Natural killer cell (primary cell): Measurements from ENCODE around the gene SLC9A1. TPM values are rescaled to one million over a fixed set of nuclear protein-coding genes. Genes with fewer than 3 reads are reported as not detected.
A peak's percentile ranks its signal among the peaks of the same experiment; 100 is the strongest.

Experiments
- ATAC-seq, 3 donors: fragments of 150-1000 bp in 2 of 3; fragments of 200-7000 bp in 1 of 3; cut with Tn5 transposase; 1 replicate in 1 of 3; 2 replicates in 2 of 3; pipeline ENCODE4 v1.10.0; 2021; ENCODE audit warnings: mild to moderate bottlenecking in 2 of 3, moderate library complexity in 2 of 3
- DNase-seq, 2 donors: peaks; one replicate each; pipeline versions ENCODE4 v3.0.0 to v3.0.0-alpha.2; 2013 to 2021; ENCODE audit warnings: mixed read lengths in 1 of 2
- H3K27ac ChIP-seq: one replicate; pipeline ENCODE4 v1.5.1; 2013; ENCODE audit warnings: mild to moderate bottlenecking, low read length
- H3K27me3 ChIP-seq: one replicate; pipeline ENCODE4 v1.6.1; 2013; ENCODE audit warnings: low read length; ENCODE audit not compliant: control insufficient read depth, insufficient read depth
- H3K36me3 ChIP-seq: one replicate; pipeline ENCODE4 v1.6.1; 2013; ENCODE audit warnings: low read length; ENCODE audit not compliant: control insufficient read depth, insufficient read depth
- H3K4me1 ChIP-seq: one replicate; pipeline ENCODE4 v1.6.1; 2013; ENCODE audit warnings: low read length; ENCODE audit not compliant: control insufficient read depth, insufficient read depth
- H3K4me3 ChIP-seq: one replicate; pipeline ENCODE4 v1.5.1; 2013; ENCODE audit warnings: low read length
- H3K9me3 ChIP-seq: one replicate; pipeline ENCODE4 v1.6.1; 2013; ENCODE audit warnings: low read length; ENCODE audit not compliant: control insufficient read depth, insufficient read depth
- H3K27ac Mint-ChIP-seq, 2 donors: one replicate each; pipeline ENCODE4 v1.8.0; 2022; ENCODE audit warnings: mild to moderate bottlenecking in 2 of 2, mixed read lengths in 2 of 2, moderate library complexity in 1 of 2
- H3K27me3 Mint-ChIP-seq, 2 donors: one replicate each; pipeline ENCODE4 v1.8.0; 2022; ENCODE audit warnings: low read depth in 2 of 2, mixed read lengths in 2 of 2
- H3K36me3 Mint-ChIP-seq: one replicate; pipeline ENCODE4 v1.8.0; 2022; ENCODE audit warnings: mixed read lengths
- H3K4me1 Mint-ChIP-seq, 2 donors: one replicate each; pipeline ENCODE4 v1.8.0; 2022; ENCODE audit warnings: mixed read lengths in 2 of 2
- H3K4me3 Mint-ChIP-seq: one replicate; pipeline ENCODE4 v1.8.0; 2022; ENCODE audit warnings: mild to moderate bottlenecking, moderate library complexity, mixed read lengths
- H3K9me3 Mint-ChIP-seq, 2 donors: one replicate each; pipeline ENCODE4 v1.8.0; 2022; ENCODE audit warnings: mixed read lengths in 2 of 2
- WGBS: methylation state at CpG from one replicate; pipeline ENCODE4 v1.1.7; 2013; ENCODE audit warnings: missing lambda C conversion rate; ENCODE audit not compliant: insufficient coverage; 5-methylcytosine and 5-hydroxymethylcytosine counted together
- intact Hi-C: fragments of 100-400 bp; cut with micrococcal nuclease; formaldehyde crosslinking; loops from one replicate; pipeline ENCODE4 v1.14.2; 2022
- total RNA-seq, 4 donors: library from RNA; stranded (reverse); fragments of 120-200 nt in 1 of 4; gene quantifications; one replicate each; pipeline versions ENCODE4 v1.2.3 to v1.2.4, GENCODE V29; 2013 to 2022
- TF ChIP-seq, protein P1 (sequence below): fragments of 200-600 bp; IDR thresholded peaks from one replicate; pipeline ENCODE4 v1.8.0; 2022; ENCODE audit warnings: antibody characterized with exemption

The SLC9A1 gene
- total RNA-seq, 3 donors from 2014 or later (not counting 1 experiment from before 2014, with no cell fraction given), result 26.5 to 37.4 (median 29.4) TPM

GRCh38 chr1:27153549-27153886 is 1.4 kb downstream of the SLC9A1 start:
- H3K4me1 Mint-ChIP-seq, result peaks cover 55 to 64% of the 10 kb centered on the region in 2 donors
- TF ChIP-seq, protein P1, sequence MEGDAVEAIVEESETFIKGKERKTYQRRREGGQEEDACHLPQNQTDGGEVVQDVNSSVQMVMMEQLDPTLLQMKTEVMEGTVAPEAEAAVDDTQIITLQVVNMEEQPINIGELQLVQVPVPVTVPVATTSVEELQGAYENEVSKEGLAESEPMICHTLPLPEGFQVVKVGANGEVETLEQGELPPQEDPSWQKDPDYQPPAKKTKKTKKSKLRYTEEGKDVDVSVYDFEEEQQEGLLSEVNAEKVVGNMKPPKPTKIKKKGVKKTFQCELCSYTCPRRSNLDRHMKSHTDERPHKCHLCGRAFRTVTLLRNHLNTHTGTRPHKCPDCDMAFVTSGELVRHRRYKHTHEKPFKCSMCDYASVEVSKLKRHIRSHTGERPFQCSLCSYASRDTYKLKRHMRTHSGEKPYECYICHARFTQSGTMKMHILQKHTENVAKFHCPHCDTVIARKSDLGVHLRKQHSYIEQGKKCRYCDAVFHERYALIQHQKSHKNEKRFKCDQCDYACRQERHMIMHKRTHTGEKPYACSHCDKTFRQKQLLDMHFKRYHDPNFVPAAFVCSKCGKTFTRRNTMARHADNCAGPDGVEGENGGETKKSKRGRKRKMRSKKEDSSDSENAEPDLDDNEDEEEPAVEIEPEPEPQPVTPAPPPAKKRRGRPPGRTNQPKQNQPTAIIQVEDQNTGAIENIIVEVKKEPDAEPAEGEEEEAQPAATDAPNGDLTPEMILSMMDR, result no peak
- no peak for ATAC-seq
- no peaks in the 10 kb centered on the region for H3K36me3 Mint-ChIP-seq
- intact Hi-C loops, result loop anchor here (10.0 kb wide), 1 partner anchor 1581 kb away; the partner anchor contains the start of gene YTHDF2
- Histone ChIP-seq H3K27me3 (no peaks in the 10 kb centered on the region), H3K4me1 (peaks cover 36% of the 10 kb centered on the region), H3K9me3 (no peaks in the 10 kb centered on the region), H3K4me3 (no peak overlapping the region), H3K36me3 (no peaks in the 10 kb centered on the region), H3K27ac (no peak overlapping the region)
- peak overlapping the region; percentile 96 to 98 for H3K27ac Mint-ChIP-seq
- no peaks in the 10 kb centered on the region for H3K9me3 Mint-ChIP-seq
- H3K27me3 Mint-ChIP-seq, result no peaks in the 10 kb centered on the region
- WGBS, result 72% methylated on average over 4 of the region's 4 CpGs
- no peak for DNase-seq
- peak overlapping the region; percentile 95 for H3K4me3 Mint-ChIP-seq

DNA sequence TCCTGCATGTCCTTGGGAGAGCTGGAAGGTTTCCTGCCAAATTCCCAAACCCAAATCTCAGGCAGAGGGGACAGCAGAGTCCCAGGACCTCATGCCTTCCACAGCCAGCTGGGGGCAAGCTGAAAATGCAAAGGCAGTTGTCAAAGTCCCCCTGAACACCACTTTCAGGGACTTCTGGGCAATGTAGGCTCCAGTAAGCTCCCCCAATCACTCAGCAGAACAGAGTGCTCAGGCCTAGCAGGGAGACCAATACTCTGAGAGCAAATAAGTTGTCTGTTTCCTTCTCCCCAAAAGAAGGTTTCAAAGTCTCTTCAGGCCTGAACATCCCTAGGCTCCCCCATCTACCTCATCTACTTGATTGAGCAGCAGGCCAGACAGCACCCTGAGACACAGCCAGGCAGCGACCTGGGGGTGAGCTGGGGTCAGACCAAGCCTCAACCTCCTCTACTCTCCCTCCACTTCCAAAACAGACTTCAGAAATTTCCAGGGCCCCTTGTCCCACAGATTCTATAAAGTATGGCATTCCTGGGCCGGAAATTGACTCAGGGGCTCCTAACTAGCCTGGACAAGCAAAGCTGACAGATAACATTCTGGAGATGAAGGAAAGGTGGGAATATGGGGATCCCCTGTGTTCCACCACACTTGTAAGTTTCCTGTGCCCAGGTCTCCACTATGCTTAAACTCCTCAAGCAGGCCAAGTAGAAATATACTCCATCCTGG is 1.9 kb downstream of the SLC9A1 start:
- H3K36me3 Mint-ChIP-seq, result no peaks in the 10 kb centered on the region

GRCh38 chr1:27152004-27152828 is 2.7 kb downstream of the SLC9A1 start:
- Mint-ChIP-seq H3K9me3 (no peaks in the 10 kb centered on the region), H3K27me3 (no peaks in the 10 kb centered on the region), H3K4me3 (peak overlapping the region; percentile 95), H3K27ac (peak overlapping the region; percentile 96 to 98), H3K36me3 (no peaks in the 10 kb centered on the region), H3K4me1 (peaks cover 60 to 70% of the 10 kb centered on the region in 2 donors)
- TF ChIP-seq, protein P1, result no peak
- peaks cover 36% of the 10 kb centered on the region for H3K4me1 ChIP-seq
- no peak for DNase-seq
- H3K9me3 ChIP-seq, result no peaks in the 10 kb centered on the region
- ATAC-seq, result no peak
- 83% methylated on average over 6 of the region's 7 CpGs for WGBS
- H3K27me3 ChIP-seq, result no peaks in the 10 kb centered on the region
- intact Hi-C loops, result loop anchor here (10.0 kb wide), 1 partner anchor 1583 kb away; the partner anchor contains the start of gene YTHDF2
- no peaks in the 10 kb centered on the region for H3K36me3 ChIP-seq
- H3K27ac ChIP-seq, result no peak overlapping the region
- H3K4me3 ChIP-seq, result no peak overlapping the region

More for the DNA sequence above, 1.9 kb downstream of the SLC9A1 start:
- Histone ChIP-seq H3K4me3 (no peak overlapping the region), H3K4me1 (peaks cover 36% of the 10 kb centered on the region), H3K27ac (no peak overlapping the region), H3K36me3 (no peaks in the 10 kb centered on the region), H3K27me3 (no peaks in the 10 kb centered on the region), H3K9me3 (no peaks in the 10 kb centered on the region)
- intact Hi-C loops, result loop anchor here (10.0 kb wide), 1 partner anchor 1582 kb away; the partner anchor contains the start of gene YTHDF2
- Mint-ChIP-seq H3K27me3 (no peaks in the 10 kb centered on the region), H3K4me1 (peaks cover 60 to 69% of the 10 kb centered on the region in 2 donors), H3K9me3 (no peaks in the 10 kb centered on the region), H3K4me3 (peak overlapping the region; percentile 95), H3K27ac (peak overlapping the region; percentile 96 to 98)
- ATAC-seq (no peak), DNase-seq (no peak)
- whole genome bisulfite sequencing, result 87% methylated on average over 2 of the region's 2 CpGs
- TF ChIP-seq, protein P1, result no peak
